Measurements from ENCODE around the gene STK10. TPM values are rescaled to one million over a fixed set of nuclear protein-coding genes. Genes with fewer than 3 reads are reported as not detected.

STK10 gene
- polyA plus RNA-seq, 2 of the 4 experiments (the other 2 are of a cell fraction) = 4.3 to 13.1 TPM

DNA sequence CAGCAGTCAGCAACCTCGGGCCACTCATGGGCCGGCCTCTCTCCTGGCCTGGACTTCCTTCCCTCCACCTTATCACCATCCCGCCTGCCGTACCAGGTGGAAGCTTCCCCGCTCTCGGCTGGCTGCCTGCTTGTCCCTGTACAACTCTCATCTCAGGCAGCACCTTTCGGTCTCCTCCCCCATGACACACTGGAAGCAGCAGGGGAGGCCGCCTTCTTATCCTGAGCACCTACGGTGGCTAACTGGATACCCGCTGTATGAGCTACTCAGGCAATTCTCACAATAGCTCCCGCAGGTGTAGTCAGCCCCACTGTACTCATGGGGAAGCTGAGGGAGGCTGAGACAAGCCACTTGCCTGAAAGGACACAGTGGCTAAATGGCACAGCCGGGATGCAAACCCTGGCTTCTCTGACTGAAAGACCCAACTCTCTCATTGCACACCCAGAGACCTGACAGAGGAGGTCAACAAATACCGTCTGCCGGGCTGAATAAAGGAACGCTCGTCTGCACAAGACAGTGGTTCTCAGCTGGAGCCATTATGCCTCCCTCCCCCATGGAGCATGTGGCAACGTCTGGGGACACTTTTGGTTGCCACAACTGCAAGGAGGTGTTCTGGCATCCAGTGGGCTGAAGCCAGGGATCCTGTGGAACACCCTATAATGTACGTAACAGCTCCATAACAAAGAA is 9.6 kb downstream of the STK10 start:
- POLR2A ChIA-PET = no interaction called here
- FAIRE-seq (no peak), DNase-seq (ENCODE audit: low read depth in 1 of 2, low spot score in 1 of 2) (no peak), ATAC-seq (peak in 1 of 2 experiments; percentile 31; a peak in 1 of 6 replicates)
- CTCF ChIA-PET = interaction anchor here (1.5 to 7.0 kb wide), 3 partner anchors 10 to 72 kb away, joined by 5 to 41 read pairs (median 6); partner anchors contain the start of gene STK10
- 85% methylated on average over 18 of the region's 18 CpGs for WGBS (ENCODE audit: missing lambda C conversion rate)
- TF ChIP-seq JUN (IDR thresholded peaks at IDR 0.05) = no peak
- Histone ChIP-seq H3K4me2 (no peak overlapping the region), H3K9me3 (no peaks in the 10 kb centered on the region), H3K27ac (no peak overlapping the region), H3K4me1 (no peaks in the 10 kb centered on the region), H3K4me3 (no peak overlapping the region)

DNA sequence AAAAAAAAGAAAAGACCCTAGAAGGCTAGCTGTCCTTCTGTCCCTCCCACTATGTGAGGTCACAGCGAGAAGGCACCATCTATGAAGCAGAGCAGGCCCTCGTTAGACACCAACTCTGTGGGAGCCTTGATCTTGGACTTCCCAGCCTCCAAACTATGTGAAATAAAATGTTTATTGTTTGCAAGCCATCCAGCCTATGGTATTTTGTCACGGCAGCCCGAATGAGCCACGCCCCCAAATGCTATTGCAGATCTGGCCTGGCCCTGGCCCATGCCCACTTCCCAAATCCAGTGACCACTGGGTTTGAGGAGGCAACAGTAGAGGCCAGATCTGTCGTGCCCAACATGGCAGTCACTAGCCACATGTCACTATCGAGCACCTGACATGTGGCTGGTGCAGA is 10.8 kb downstream of the STK10 start:
- Histone ChIP-seq H3K4me2 (no peak overlapping the region), H3K4me1 (no peaks in the 10 kb centered on the region), H3K27ac (no peak overlapping the region), H3K9me3 (no peaks in the 10 kb centered on the region), H3K4me3 (no peak overlapping the region)
- no peak for DNase-seq (ENCODE audit: low read depth in 1 of 2, low spot score in 1 of 2)
- 78% methylated on average over 7 of the region's 7 CpGs for WGBS (ENCODE audit: missing lambda C conversion rate)
- no peak for ATAC-seq
- POLR2A ChIA-PET = no interaction called here
- FAIRE-seq = no peak
- TF ChIP-seq JUN (IDR thresholded peaks at IDR 0.05) = no peak
- TF ChIP-seq HOXA7 (CRISPR knock-in tag; IDR thresholded peaks at IDR 0.05) = no peak
- TF ChIP-seq CHD4 (IDR thresholded peaks at IDR 0.05; ENCODE audit: borderline replicate concordance) = no peak
- TF ChIP-seq POLR2AphosphoS2 (conservative IDR thresholded peaks at IDR 0.05; ENCODE audit: low read length) = no peak
- CTCF ChIA-PET = interaction anchor here (0.6 to 7.0 kb wide), 4 partner anchors 11 to 24 kb away, joined by 3 to 41 read pairs (median 3); partner anchors contain the start of gene STK10

DNA sequence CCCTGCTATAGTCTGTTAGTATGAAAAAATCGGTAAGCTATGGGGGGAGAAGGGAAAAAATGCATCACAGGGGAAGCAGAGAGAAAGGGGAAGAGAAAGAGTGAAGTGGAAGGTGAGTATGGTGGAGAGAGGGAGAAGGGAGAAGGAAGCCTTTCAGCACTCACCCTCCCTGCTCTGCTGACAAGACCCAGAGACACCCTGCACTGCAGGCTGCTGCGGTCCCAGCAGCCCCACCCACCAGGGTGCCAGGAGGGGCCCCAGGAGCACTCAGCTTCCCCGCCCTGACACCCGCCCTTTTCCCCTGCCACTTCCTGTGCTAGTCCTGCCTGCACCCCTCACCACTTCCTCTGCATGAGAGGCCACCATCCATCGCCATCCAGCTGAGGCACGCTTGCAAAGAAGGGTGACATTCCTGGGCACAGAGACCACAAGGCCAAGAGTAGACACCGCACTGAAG is 12.7 kb downstream of the STK10 start:
- no peak for DNase-seq (ENCODE audit: low read depth in 1 of 2, low spot score in 1 of 2)
- H3K4me3 ChIP-seq = no peak overlapping the region
- no peak for ATAC-seq
- no peak overlapping the region for H3K4me2 ChIP-seq
- TF ChIP-seq RCOR1 (IDR thresholded peaks at IDR 0.05; ENCODE audit: low read depth, low read length) = no peak
- TF ChIP-seq, protein P1, sequence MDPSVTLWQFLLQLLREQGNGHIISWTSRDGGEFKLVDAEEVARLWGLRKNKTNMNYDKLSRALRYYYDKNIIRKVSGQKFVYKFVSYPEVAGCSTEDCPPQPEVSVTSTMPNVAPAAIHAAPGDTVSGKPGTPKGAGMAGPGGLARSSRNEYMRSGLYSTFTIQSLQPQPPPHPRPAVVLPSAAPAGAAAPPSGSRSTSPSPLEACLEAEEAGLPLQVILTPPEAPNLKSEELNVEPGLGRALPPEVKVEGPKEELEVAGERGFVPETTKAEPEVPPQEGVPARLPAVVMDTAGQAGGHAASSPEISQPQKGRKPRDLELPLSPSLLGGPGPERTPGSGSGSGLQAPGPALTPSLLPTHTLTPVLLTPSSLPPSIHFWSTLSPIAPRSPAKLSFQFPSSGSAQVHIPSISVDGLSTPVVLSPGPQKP (IDR thresholded peaks at IDR 0.05; ENCODE audit: low read depth, low read length) = no peak
- no peak for TF ChIP-seq POLR2AphosphoS2 (conservative IDR thresholded peaks at IDR 0.05; ENCODE audit: low read length)
- TF ChIP-seq, protein P2, sequence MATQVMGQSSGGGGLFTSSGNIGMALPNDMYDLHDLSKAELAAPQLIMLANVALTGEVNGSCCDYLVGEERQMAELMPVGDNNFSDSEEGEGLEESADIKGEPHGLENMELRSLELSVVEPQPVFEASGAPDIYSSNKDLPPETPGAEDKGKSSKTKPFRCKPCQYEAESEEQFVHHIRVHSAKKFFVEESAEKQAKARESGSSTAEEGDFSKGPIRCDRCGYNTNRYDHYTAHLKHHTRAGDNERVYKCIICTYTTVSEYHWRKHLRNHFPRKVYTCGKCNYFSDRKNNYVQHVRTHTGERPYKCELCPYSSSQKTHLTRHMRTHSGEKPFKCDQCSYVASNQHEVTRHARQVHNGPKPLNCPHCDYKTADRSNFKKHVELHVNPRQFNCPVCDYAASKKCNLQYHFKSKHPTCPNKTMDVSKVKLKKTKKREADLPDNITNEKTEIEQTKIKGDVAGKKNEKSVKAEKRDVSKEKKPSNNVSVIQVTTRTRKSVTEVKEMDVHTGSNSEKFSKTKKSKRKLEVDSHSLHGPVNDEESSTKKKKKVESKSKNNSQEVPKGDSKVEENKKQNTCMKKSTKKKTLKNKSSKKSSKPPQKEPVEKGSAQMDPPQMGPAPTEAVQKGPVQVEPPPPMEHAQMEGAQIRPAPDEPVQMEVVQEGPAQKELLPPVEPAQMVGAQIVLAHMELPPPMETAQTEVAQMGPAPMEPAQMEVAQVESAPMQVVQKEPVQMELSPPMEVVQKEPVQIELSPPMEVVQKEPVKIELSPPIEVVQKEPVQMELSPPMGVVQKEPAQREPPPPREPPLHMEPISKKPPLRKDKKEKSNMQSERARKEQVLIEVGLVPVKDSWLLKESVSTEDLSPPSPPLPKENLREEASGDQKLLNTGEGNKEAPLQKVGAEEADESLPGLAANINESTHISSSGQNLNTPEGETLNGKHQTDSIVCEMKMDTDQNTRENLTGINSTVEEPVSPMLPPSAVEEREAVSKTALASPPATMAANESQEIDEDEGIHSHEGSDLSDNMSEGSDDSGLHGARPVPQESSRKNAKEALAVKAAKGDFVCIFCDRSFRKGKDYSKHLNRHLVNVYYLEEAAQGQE (IDR thresholded peaks at IDR 0.05) = no peak
- no peak for TF ChIP-seq HOXB5 (CRISPR knock-in tag; IDR thresholded peaks at IDR 0.05)
- no peak for TF ChIP-seq MAFK (IDR thresholded peaks at IDR 0.05; ENCODE audit: partially characterized antibody)
- TF ChIP-seq RNF2 (IDR thresholded peaks at IDR 0.05; ENCODE audit: borderline replicate concordance, low read depth) = no peak
- TF ChIP-seq CBX8 (IDR thresholded peaks at IDR 0.05) = no peak
- TF ChIP-seq JUNB (IDR thresholded peaks at IDR 0.05) = no peak
- TF ChIP-seq, protein P3, sequence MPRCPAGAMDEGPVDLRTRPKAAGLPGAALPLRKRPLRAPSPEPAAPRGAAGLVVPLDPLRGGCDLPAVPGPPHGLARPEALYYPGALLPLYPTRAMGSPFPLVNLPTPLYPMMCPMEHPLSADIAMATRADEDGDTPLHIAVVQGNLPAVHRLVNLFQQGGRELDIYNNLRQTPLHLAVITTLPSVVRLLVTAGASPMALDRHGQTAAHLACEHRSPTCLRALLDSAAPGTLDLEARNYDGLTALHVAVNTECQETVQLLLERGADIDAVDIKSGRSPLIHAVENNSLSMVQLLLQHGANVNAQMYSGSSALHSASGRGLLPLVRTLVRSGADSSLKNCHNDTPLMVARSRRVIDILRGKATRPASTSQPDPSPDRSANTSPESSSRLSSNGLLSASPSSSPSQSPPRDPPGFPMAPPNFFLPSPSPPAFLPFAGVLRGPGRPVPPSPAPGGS (IDR thresholded peaks at IDR 0.05) = no peak
- no peak for TF ChIP-seq KDM5A (IDR thresholded peaks at IDR 0.05)
- no peak for TF ChIP-seq FOSL2 (IDR thresholded peaks at IDR 0.05)
- TF ChIP-seq FOSL2 (CRISPR knock-in tag; IDR thresholded peaks at IDR 0.05) = no peak
- no peak for TF ChIP-seq MYC (IDR thresholded peaks at IDR 0.05; ENCODE audit: borderline replicate concordance, low read length)
- no peak for TF ChIP-seq HOXB13 (CRISPR knock-in tag; IDR thresholded peaks at IDR 0.05; ENCODE audit: low read depth)
- no peak for FAIRE-seq
- ChIA-PET POLR2A (no interaction called here), CTCF (interaction anchor here (0.5 to 7.0 kb wide), 5 partner anchors 8 to 277 kb away, joined by 3 to 41 read pairs (median 4); partner anchors contain the start of gene STK10)
- 81% methylated on average over 6 of the region's 7 CpGs for WGBS (ENCODE audit: missing lambda C conversion rate)
- H3K4me1 ChIP-seq = no peaks in the 10 kb centered on the region
- H3K27ac ChIP-seq = no peak overlapping the region
- no peaks in the 10 kb centered on the region for H3K9me3 ChIP-seq
